Endothelial cell of umbilical vein (primary cell): Measurements from ENCODE around the gene PZP. TPM values are rescaled to one million over a fixed set of nuclear protein-coding genes. Genes with fewer than 3 reads are reported as not detected.

Source experiments
- BruUV-seq: library from RNA; stranded (reverse); fragments of 400-500 nt; replicated peaks from 2 replicates; lab custom pipeline; 2021; lab: Mats Ljungman, UMichigan
- CTCF ChIA-PET: fragments of 300-600, 350-600 bp; sonication (Branson Sonifier 250); formaldehyde crosslinking; loops from one replicate; lab custom pipeline; 2021; ENCODE audit warnings: antibody characterized with exemption, inconsistent platforms; lab: Charles Lee
- POLR2A ChIA-PET: fragments of 300-600, 350-600 bp; sonication (Branson Sonifier 250); formaldehyde crosslinking; loops from one replicate; lab custom pipeline; 2021; ENCODE audit warnings: antibody characterized with exemption, inconsistent platforms; lab: Charles Lee
- DNase-seq: peaks from one replicate; pipeline ENCODE4 v3.0.0-alpha.2; 2011; ENCODE audit warnings: low read depth, low spot score
- FAIRE-seq: peaks from 2 replicates; lab custom pipeline; 2011; peaks lifted over from hg19 to GRCh38; lab: Jason Lieb, UNC
- H2AFZ ChIP-seq: 2 replicates; pipeline ENCODE4 v1.6.0; 2012; ENCODE audit warnings: low read depth, low read length, control low read depth, inconsistent platforms
- H3K27ac ChIP-seq: 2 replicates; pipeline ENCODE4 v1.5.1; 2011; ENCODE audit warnings: low read depth, mild to moderate bottlenecking, control low read depth, low read length, moderate library complexity; ENCODE audit not compliant: insufficient read depth
- H3K27me3 ChIP-seq, 2 experiments: 2 replicates each; pipeline versions ENCODE4 v1.6.0 to v1.6.1; 2011; ENCODE audit warnings: low read length in 2 of 2, mixed read lengths in 1 of 2; ENCODE audit not compliant: control insufficient read depth in 2 of 2, insufficient read depth in 2 of 2
- H3K36me3 ChIP-seq, 2 experiments: 2 replicates in 1 of 2; 3 replicates in 1 of 2; pipeline ENCODE4 v1.5.1; 2011; ENCODE audit warnings: low read length in 2 of 2, mild to moderate bottlenecking in 1 of 2, moderate library complexity in 1 of 2; ENCODE audit not compliant: control insufficient read depth in 2 of 2, insufficient read depth in 2 of 2; ENCODE audit errors: extremely low read depth in 1 of 2
- H3K4me1 ChIP-seq: 3 replicates; pipeline ENCODE4 v1.5.1; 2011; ENCODE audit warnings: mild to moderate bottlenecking, low read length; ENCODE audit not compliant: control insufficient read depth, insufficient read depth; ENCODE audit errors: extremely low read depth
- H3K4me2 ChIP-seq: 2 replicates; pipeline ENCODE4 v1.6.1; 2011; ENCODE audit warnings: low read length, control low read depth, mixed read lengths; ENCODE audit not compliant: insufficient read depth
- H3K4me3 ChIP-seq, 3 experiments: fragments of 200-600 bp in 1 of 3; sonication (generic), shearing (Covaris generic) in 1 of 3; replicated peaks in 1 of 3; 2 replicates each; pipeline ENCODE4 v1.5.1; 2011 to 2016; ENCODE audit warnings: control low read depth in 3 of 3, low read length in 3 of 3, mild to moderate bottlenecking in 2 of 3, inconsistent platforms in 1 of 3, low read depth in 1 of 3, moderate library complexity in 1 of 3; ENCODE audit not compliant: insufficient read depth in 1 of 3
- H3K79me2 ChIP-seq: 2 replicates; pipeline ENCODE4 v1.6.0; 2012; ENCODE audit warnings: low read length, inconsistent platforms; ENCODE audit not compliant: control insufficient read depth, insufficient read depth
- H3K9ac ChIP-seq: replicated peaks from 2 replicates; pipeline ENCODE3; 2011; ENCODE audit warnings: low read length, control low read depth; ENCODE audit not compliant: insufficient read depth; ENCODE audit errors: extremely low read depth
- H3K9me1 ChIP-seq: replicated peaks from 3 replicates; pipeline ENCODE4 v1.6.0; 2011; ENCODE audit warnings: mild to moderate bottlenecking, low read length; ENCODE audit not compliant: control insufficient read depth, insufficient read depth; ENCODE audit errors: extremely low read depth
- H3K9me3 ChIP-seq: replicated peaks from 2 replicates; pipeline ENCODE4 v1.5.1; 2012; ENCODE audit warnings: low read length, inconsistent platforms; ENCODE audit not compliant: control insufficient read depth, insufficient read depth
- H4K20me1 ChIP-seq: replicated peaks from 2 replicates; pipeline ENCODE3; 2011; ENCODE audit warnings: mild to moderate bottlenecking, low read length; ENCODE audit not compliant: control insufficient read depth, insufficient read depth; ENCODE audit errors: extremely low read depth
- EZH2 ChIP-seq: IDR thresholded peaks from 2 replicates; pipeline ENCODE4 v1.6.1; 2012; ENCODE audit warnings: borderline replicate concordance, low read depth, mild to moderate bottlenecking, moderate library complexity, low read length, inconsistent platforms; ENCODE audit not compliant: severe bottlenecking
- FOS ChIP-seq: IDR thresholded peaks from 2 replicates; pipeline ENCODE4 v1.6.1; 2011; ENCODE audit warnings: mild to moderate bottlenecking, low read length, moderate library complexity, borderline replicate concordance; ENCODE audit not compliant: insufficient read depth
- GATA2 ChIP-seq: IDR thresholded peaks from 2 replicates; pipeline ENCODE4 v1.7.0; 2011; ENCODE audit warnings: low read depth, mild to moderate bottlenecking, moderate library complexity, mixed read lengths, low read length; ENCODE audit not compliant: insufficient read length, insufficient read depth
- JUN ChIP-seq: IDR thresholded peaks from 2 replicates; pipeline ENCODE4 v1.6.1; 2011; ENCODE audit warnings: borderline replicate concordance, low read depth; ENCODE audit not compliant: insufficient read length, insufficient read depth
- MYC ChIP-seq: IDR thresholded peaks from one replicate; pipeline ENCODE4 v1.6.1; 2011; ENCODE audit warnings: mild to moderate bottlenecking, low read depth, low read length
- POLR2A ChIP-seq: IDR thresholded peaks from 2 replicates; pipeline ENCODE4 v1.6.1; 2012; ENCODE audit warnings: low read depth, mild to moderate bottlenecking, control low read depth, low read length
- POLR2AphosphoS5 ChIP-seq: IDR thresholded peaks from 2 replicates; pipeline ENCODE4 v1.6.1; 2012; ENCODE audit warnings: low read depth, mild to moderate bottlenecking, control low read depth, low read length, moderate library complexity; ENCODE audit not compliant: insufficient read depth
- dilution Hi-C: fragments of 300-500 bp; cut with MboI; formaldehyde crosslinking; loops from one replicate; pipeline ENCODE4 v1.15.0; 2019; ENCODE audit warnings: low sequenced_read_pairs; ENCODE audit not compliant: extremely low pct_ligation_motif_present
- intact Hi-C: fragments of 100-400 bp; cut with micrococcal nuclease; formaldehyde crosslinking; loops from one replicate; pipeline ENCODE4 v1.10.0; 2022
- polyA plus RNA-seq, 4 experiments: library from polyadenylated mRNA; depleted of rRNA in 3 of 4; stranded (reverse) in 3 of 4; unstranded in 1 of 4; fragments of >200 nt; gene quantifications; 2 replicates each; pipeline versions ENCODE4 v1.2.1 to v1.2.3, GENCODE V29; 2011 to 2012; ENCODE audit warnings: missing spikeins in 1 of 4
- total RNA-seq: library from RNA; stranded (reverse); gene quantifications from 2 replicates; pipeline ENCODE4 v1.2.3, GENCODE V29; 2021
- TF ChIP-seq, protein P1 (sequence below), 2 donors: IDR thresholded peaks; 1 replicate in 1 of 2; 2 replicates in 1 of 2; pipeline ENCODE4 v1.5.1; 2011; ENCODE audit warnings: low read length in 2 of 2, mild to moderate bottlenecking in 2 of 2, moderate library complexity in 2 of 2, control low read depth in 1 of 2, inconsistent platforms in 1 of 2, low read depth in 1 of 2; ENCODE audit not compliant: insufficient read depth in 1 of 2; ENCODE audit errors: extremely low read depth in 1 of 2
- TF ChIP-seq, protein P2 (sequence below): IDR thresholded peaks from 2 replicates; pipeline ENCODE4 v1.6.1; 2011; ENCODE audit not compliant: insufficient read depth, insufficient read length

The PZP gene
- total and polyA plus RNA-seq, 2 donors (not counting 3 experiments of a cell fraction or from before 2014, with no cell fraction given): 0.73 to 0.84 TPM

DNA sequence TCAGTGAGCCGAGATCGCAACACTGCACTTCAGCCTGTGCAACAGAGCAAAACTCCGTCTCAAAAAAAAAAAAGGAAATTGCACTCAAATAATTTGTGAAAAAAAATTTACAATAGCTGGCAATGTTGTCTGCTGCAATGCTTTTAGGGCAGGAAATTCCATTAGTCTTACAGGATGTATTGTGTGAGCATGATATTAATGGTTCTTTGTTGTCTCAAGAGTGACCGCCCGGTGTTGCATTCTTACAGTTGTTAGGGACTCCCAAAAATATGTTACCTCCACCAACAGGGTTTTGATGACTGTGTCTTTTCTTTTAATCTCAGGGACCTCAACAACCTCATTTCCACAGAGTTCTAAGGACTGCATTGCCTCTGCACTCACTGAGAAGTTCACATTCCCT lies 44.8 kb downstream of the PZP start:
- H3K4me2 ChIP-seq: peak overlapping the region; percentile 40
- H3K27me3 ChIP-seq: no peaks in the 10 kb centered on the region
- H3K27ac ChIP-seq: peak overlapping the region; percentile 81
- no peaks in the 10 kb centered on the region for H4K20me1 ChIP-seq
- intact Hi-C loops: loop anchor here (1.0 to 10.0 kb wide), 3 partner anchors 14 to 99 kb away; partner anchors contain the start of gene A2M
- BruUV-seq: no TSS peak
- no peak overlapping the region for H3K4me3 ChIP-seq
- no peaks in the 10 kb centered on the region for H3K36me3 ChIP-seq
- ChIA-PET CTCF (interaction anchor here (0.9 to 1.5 kb wide), 3 partner anchors 10 to 30 kb away, joined by 4 to 6 read pairs (median 5); no protein-coding TSS in a partner anchor), POLR2A (interaction anchor here (0.6 to 0.7 kb wide), 2 partner anchors 285 to 466 kb away, joined by 3 read pairs; no protein-coding TSS in a partner anchor)
- TF ChIP-seq EZH2 (no peak), POLR2AphosphoS5 (peak; percentile 69), FOS (peak; percentile 31), MYC (no peak), GATA2 (peak; percentile 53), JUN (peak; percentile 76), POLR2A (peak; percentile 45)
- TF ChIP-seq, protein P1, sequence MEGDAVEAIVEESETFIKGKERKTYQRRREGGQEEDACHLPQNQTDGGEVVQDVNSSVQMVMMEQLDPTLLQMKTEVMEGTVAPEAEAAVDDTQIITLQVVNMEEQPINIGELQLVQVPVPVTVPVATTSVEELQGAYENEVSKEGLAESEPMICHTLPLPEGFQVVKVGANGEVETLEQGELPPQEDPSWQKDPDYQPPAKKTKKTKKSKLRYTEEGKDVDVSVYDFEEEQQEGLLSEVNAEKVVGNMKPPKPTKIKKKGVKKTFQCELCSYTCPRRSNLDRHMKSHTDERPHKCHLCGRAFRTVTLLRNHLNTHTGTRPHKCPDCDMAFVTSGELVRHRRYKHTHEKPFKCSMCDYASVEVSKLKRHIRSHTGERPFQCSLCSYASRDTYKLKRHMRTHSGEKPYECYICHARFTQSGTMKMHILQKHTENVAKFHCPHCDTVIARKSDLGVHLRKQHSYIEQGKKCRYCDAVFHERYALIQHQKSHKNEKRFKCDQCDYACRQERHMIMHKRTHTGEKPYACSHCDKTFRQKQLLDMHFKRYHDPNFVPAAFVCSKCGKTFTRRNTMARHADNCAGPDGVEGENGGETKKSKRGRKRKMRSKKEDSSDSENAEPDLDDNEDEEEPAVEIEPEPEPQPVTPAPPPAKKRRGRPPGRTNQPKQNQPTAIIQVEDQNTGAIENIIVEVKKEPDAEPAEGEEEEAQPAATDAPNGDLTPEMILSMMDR (IDR thresholded peaks at IDR 0.05; ENCODE audit: extremely low read depth in 1 of 2, insufficient read depth in 1 of 2, low read depth in 1 of 2, low read length in 2 of 2): no peak
- TF ChIP-seq, protein P2, sequence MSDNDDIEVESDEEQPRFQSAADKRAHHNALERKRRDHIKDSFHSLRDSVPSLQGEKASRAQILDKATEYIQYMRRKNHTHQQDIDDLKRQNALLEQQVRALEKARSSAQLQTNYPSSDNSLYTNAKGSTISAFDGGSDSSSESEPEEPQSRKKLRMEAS: no peak
- no peaks in the 10 kb centered on the region for H3K79me2 ChIP-seq
- peak; percentile 82 for FAIRE-seq
- no peak overlapping the region for H2AFZ ChIP-seq
- H3K9ac ChIP-seq: no peak overlapping the region
- DNase-seq: peak; percentile 93
- no peaks in the 10 kb centered on the region for H3K9me1 ChIP-seq
- dilution Hi-C loops: no loop called here
- peaks cover 34% of the 10 kb centered on the region for H3K4me1 ChIP-seq
- no peaks in the 10 kb centered on the region for H3K9me3 ChIP-seq
